Adrenal gland (tissue), 12 donors: ENCODE data around the gene GTF2H1. TPM values are rescaled to one million over a fixed set of nuclear protein-coding genes. Genes with fewer than 3 reads are reported as not detected.

Experiments
- DNase-seq, 7 donors: peaks; one replicate each; pipeline ENCODE4 v3.0.0-alpha.2; 2019 to 2020
- H3K27ac ChIP-seq, 5 donors: fragments of 200-600 bp; sonication (generic) in 4 of 5; 1 replicate in 3 of 5; 2 replicates in 2 of 5; pipeline versions ENCODE4 v1.5.1 to v1.8.0; 2016 to 2020; ENCODE audit warnings: mild to moderate bottlenecking in 1 of 5
- H3K27me3 ChIP-seq: fragments of 200-600 bp; 2 replicates; pipeline ENCODE4 v1.8.0; 2021
- H3K36me3 ChIP-seq, 2 donors: fragments of 200-600 bp; replicated peaks in 1 of 2; 1 replicate in 1 of 2; 2 replicates in 1 of 2; pipeline versions ENCODE4 v1.5.1 to v1.8.0; 2018 to 2022
- H3K4me1 ChIP-seq, 2 donors: fragments of 200-600 bp; replicated peaks in 1 of 2; 1 replicate in 1 of 2; 2 replicates in 1 of 2; pipeline versions ENCODE4 v1.5.1 to v1.8.0; 2018 to 2021
- H3K4me3 ChIP-seq, 4 donors: fragments of 200-600 bp; sonication (generic) in 3 of 4; one replicate each; pipeline ENCODE4 v1.5.1; 2016 to 2018
- H3K9me3 ChIP-seq, 3 donors: fragments of 200-600 bp; sonication (generic) in 1 of 3; replicated peaks in 1 of 3; 1 replicate in 2 of 3; 2 replicates in 1 of 3; pipeline versions ENCODE4 v1.5.1 to v1.8.0; 2016 to 2021
- CTCF ChIP-seq, 6 experiments: fragments of 450-650 bp in 4 of 6; fragments of 200-600 bp in 2 of 6; sonication (generic) in 1 of 6; IDR thresholded peaks; 1 replicate in 5 of 6; 2 replicates in 1 of 6; pipeline versions ENCODE4 v1.5.1 to v1.8.0; 2016 to 2021; ENCODE audit warnings: antibody characterized with exemption in 6 of 6, mild to moderate bottlenecking in 2 of 6, moderate library complexity in 1 of 6
- POLR2A ChIP-seq, 2 donors: fragments of 450-650 bp; IDR thresholded peaks; one replicate each; pipeline ENCODE4 v1.6.1; 2017; ENCODE audit warnings: antibody characterized with exemption in 2 of 2, mild to moderate bottlenecking in 2 of 2, moderate library complexity in 1 of 2
- WGBS, 4 donors: extraction: QIAGEN DNeasy Blood & Tissue Kit in 2 of 4; methylation state at CpG; one replicate each; pipeline versions ENCODE4 v1.1.5 to v1.1.7; 2013 to 2017; 5-methylcytosine and 5-hydroxymethylcytosine counted together
- intact Hi-C, 2 donors: fragments of 100-400 bp; cut with DNase I; formaldehyde crosslinking; loops; one replicate each; pipeline versions ENCODE4 v1.14.1 to v1.15.0; 2022 to 2023
- polyA plus RNA-seq, 3 donors: library from polyadenylated mRNA; stranded (reverse); fragments of 200-250 nt in 2 of 3; fragments of 350-450 nt in 1 of 3; fragmentation: Illumina TruSeq in 1 of 3; extraction: RNeasy Lipid Tissue Mini Kit (QIAGEN cat#74804) in 1 of 3; gene quantifications; one replicate each; pipeline ENCODE4 v1.2.3, GENCODE V29; 2013 to 2014
- total RNA-seq, 9 donors: library from RNA; depleted of rRNA in 4 of 9; stranded (reverse); fragments of >200 nt in 4 of 9; fragments of 120-200 nt in 1 of 9; fragmentation: NEBNext Ultra II Directional in 1 of 9; extraction: Animal tissue kit (Norgen Biotek cat#: 25700) in 1 of 9; gene quantifications; one replicate each; pipeline versions ENCODE4 v1.1.0 to v1.2.4, GENCODE V29; 2013 to 2023
- donor health status: healthy with polysubstance abuse.
- donor health status: Bipolar disorder and iron deficiency.
- donor health status: DM: yes; HTN: yes; CAD: no.
- donor health status: DM: no; HTN: no; CAD: no.
- donor health status: DM: no; HTN: no; CAD: no.
- donor health status: DM: yes; HTN: yes; CAD: no.

The GTF2H1 gene
- total and polyA plus RNA-seq, 12 donors = 18.0 to 86.4 (median 44.4) TPM

DNA sequence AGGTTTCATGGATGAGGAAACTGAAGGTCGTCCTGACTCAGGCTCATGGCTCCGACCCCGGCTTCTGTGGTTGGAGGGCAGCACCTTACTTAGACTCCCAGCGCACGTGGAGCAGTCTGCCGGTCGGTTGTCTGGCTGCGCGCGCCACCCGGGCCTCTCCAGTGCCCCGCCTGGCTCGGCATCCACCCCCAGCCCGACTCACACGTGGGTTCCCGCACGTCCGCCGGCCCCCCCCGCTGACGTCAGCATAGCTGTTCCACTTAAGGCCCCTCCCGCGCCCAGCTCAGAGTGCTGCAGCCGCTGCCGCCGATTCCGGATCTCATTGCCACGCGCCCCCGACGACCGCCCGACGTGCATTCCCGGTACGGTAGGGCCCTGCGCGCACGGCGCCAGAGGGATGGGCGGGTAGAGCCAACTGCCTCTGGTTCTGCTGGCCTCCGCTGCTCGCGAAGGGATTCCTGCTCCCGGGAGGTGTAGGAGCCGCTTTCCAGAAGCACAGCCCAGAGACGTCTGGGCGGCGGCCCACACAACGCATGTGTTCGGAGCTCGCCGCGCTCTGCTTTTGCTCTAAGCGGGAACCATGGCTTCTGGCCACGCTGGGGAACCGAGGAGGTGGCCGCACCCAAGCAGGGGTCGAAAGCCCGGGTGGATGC lies 72.0 kb downstream of the GTF2H1 start, which contains the start of gene LDHA:
TSS of gene LDHA (plus strand) at position 289 of the 653 bp plus-strand sequence. CDS start 2,280 bp downstream, outside the sequence.
- DNase-seq = peak; percentile 98 to 99 (median 99)
- no peaks in the 10 kb centered on the region for H3K27me3 ChIP-seq
- 0 to 4% (median 1%) methylated on average over 5 to 60 of the region's 60 CpGs for WGBS, 4 donors
- H3K4me3 ChIP-seq = peak within 1 kb of the TSS; percentile 64 to 86 (median 71)
- no peaks in the 10 kb centered on the region for H3K9me3 ChIP-seq
- peak within 1 kb of the TSS; percentile 86 to 99 (median 94) for H3K27ac ChIP-seq
- TF ChIP-seq CTCF (IDR thresholded peaks at IDR 0.05) = no peak
- peak; percentile 100 for TF ChIP-seq POLR2A (IDR thresholded peaks at IDR 0.05)
- peaks cover 14 to 25% of the 10 kb centered on the region in 2 donors for H3K4me1 ChIP-seq
- intact Hi-C loops = loop anchor here in 1 of 2 donors (10.0 kb wide), 1 partner anchor 70 kb away; the partner anchor contains the start of genes GTF2H1 and HPS5
- peaks cover 0 to 27% of the 10 kb centered on the region in 2 donors for H3K36me3 ChIP-seq

- Histone ChIP-seq H3K9me3 (no peaks in the 10 kb centered on the region), H3K27me3 (no peaks in the 10 kb centered on the region), H3K4me3 (peak overlapping the region; percentile 64 to 86 (median 71)), H3K36me3 (peaks cover 0 to 34% of the 10 kb centered on the region in 2 donors), H3K27ac (peak overlapping the region; percentile 86 to 99 (median 94)), H3K4me1 (peaks cover 14 to 25% of the 10 kb centered on the region in 2 donors)
- intact Hi-C loops = loop anchor here in 1 of 2 donors (10.0 kb wide), 1 partner anchor 70 kb away; the partner anchor contains the start of genes GTF2H1 and HPS5
- TF ChIP-seq CTCF (IDR thresholded peaks at IDR 0.05) (no peak), POLR2A (IDR thresholded peaks at IDR 0.05) (no peak)
- 0 to 1% (median 0%) methylated on average over 19 to 36 of the region's 36 CpGs for WGBS, 4 donors
- DNase-seq = peak in 5 of 7 donors; percentile 31 to 70 (median 37)
Observed at GRCh38 chr11:18394928-18395734, 72.8 kb downstream of the GTF2H1 start.

GRCh38 chr11:18395735-18396504 lies 73.6 kb downstream of the GTF2H1 start:
- Histone ChIP-seq H3K27me3 (no peaks in the 10 kb centered on the region), H3K4me3 (peak overlapping the region; percentile 64 to 86 (median 71)), H3K9me3 (no peaks in the 10 kb centered on the region), H3K4me1 (peaks cover 14 to 25% of the 10 kb centered on the region in 2 donors), H3K27ac (peak overlapping the region; percentile 86 to 99 (median 94)), H3K36me3 (peaks cover 0 to 42% of the 10 kb centered on the region in 2 donors)
- DNase-seq = peak; percentile 98 to 99 (median 99)
- TF ChIP-seq CTCF (IDR thresholded peaks at IDR 0.05) (peak in 1 of 6 experiments; percentile 4), POLR2A (IDR thresholded peaks at IDR 0.05) (peak; percentile 70 to 96)
- 0 to 1% (median 0%) methylated on average over 2 to 46 of the region's 46 CpGs for WGBS, 4 donors
- intact Hi-C loops = loop anchor here in 1 of 2 donors (10.0 kb wide), 1 partner anchor 71 kb away; the partner anchor contains the start of genes GTF2H1 and HPS5
